H1 (cell line): Measurements from ENCODE around the gene NMNAT3. TPM values are rescaled to one million over a fixed set of nuclear protein-coding genes. Genes with fewer than 3 reads are reported as not detected.

ENCODE experiments used
- CHD7 ChIP-seq: fragments of 300-600 bp; sonication (generic); IDR thresholded peaks from 2 replicates; pipeline ENCODE4 v1.7.1; 2012; ENCODE audit warnings: low read length, moderate library complexity, mild to moderate bottlenecking, inconsistent platforms; ENCODE audit not compliant: insufficient replicate concordance
- polyA plus RNA-seq, 7 experiments: library from polyadenylated mRNA; depleted of rRNA in 3 of 7; stranded (reverse) in 5 of 7; unstranded in 2 of 7; fragments of >200 nt in 5 of 7; fragments of 200-250 nt in 2 of 7; gene quantifications; 1 replicate in 5 of 7; 2 replicates in 1 of 7; 4 replicates in 1 of 7; pipeline versions ENCODE4 v1.2.1 to v1.2.3, GENCODE V29; 2011 to 2013; ENCODE audit warnings: missing spikeins in 2 of 7, mixed read lengths in 2 of 7
- total RNA-seq: library from RNA; stranded (reverse); fragmentation: NEBNext Ultra II Directional; extraction: Animal tissue kit (Norgen Biotek cat#: 25700); gene quantifications from 2 replicates; pipeline ENCODE4 v1.2.1, GENCODE V29; 2021

Gene NMNAT3
- total and polyA plus RNA-seq, 2 of the 8 experiments (the other 6 are each of a cell fraction or from before 2014, with no cell fraction given), result 4.2 to 4.3 TPM

- TF ChIP-seq CHD7, result no peak
These were observed 39.3 kb downstream of the NMNAT3 start (continued) for GRCh38 chr3:139638518-139638917.
